ENCODE measurements around the gene ASPM.
"Not testable (repeated sequence)": the region's sequence is repeated elsewhere in the genome, so short reads cannot be mapped to it uniquely, and the experiment has no call there.

Gene ASPM

GRCh38 chr1:197101978-197102377, 44.5 kb downstream of the ASPM start:
- FAIRE-seq (peak; percentile 35), DNase-seq (ENCODE audit: insufficient read length, low spot score) (no peak)
- no peak for TF ChIP-seq CTCF (IDR thresholded peaks at IDR 0.05; ENCODE audit: insufficient read depth, missing control alignments)

GRCh38 chr1:197100677-197101076, 45.8 kb downstream of the ASPM start:
- no peak for TF ChIP-seq CTCF (IDR thresholded peaks at IDR 0.05; ENCODE audit: insufficient read depth, missing control alignments)
- DNase-seq (ENCODE audit: insufficient read length, low spot score) (no peak), FAIRE-seq (peak; percentile 16)

GRCh38 chr1:197099444-197099843, 47.0 kb downstream of the ASPM start:
- DNase-seq (ENCODE audit: insufficient read length, low spot score) (no peak), FAIRE-seq (peak; percentile 81)
- TF ChIP-seq CTCF (IDR thresholded peaks at IDR 0.05; ENCODE audit: insufficient read depth, missing control alignments): no peak

GRCh38 chr1:197096971-197097370, 49.5 kb downstream of the ASPM start:
- FAIRE-seq; DNase-seq (ENCODE audit: insufficient read length, low spot score): not testable (repeated sequence)

GRCh38 chr1:197096137-197096536, 50.3 kb downstream of the ASPM start:
- no peak for TF ChIP-seq CTCF (IDR thresholded peaks at IDR 0.05; ENCODE audit: insufficient read depth, missing control alignments)
- DNase-seq (ENCODE audit: insufficient read length, low spot score) (no peak), FAIRE-seq (no peak)

GRCh38 chr1:197093226-197093885, 53.1 kb downstream of the ASPM start:
- TF ChIP-seq CTCF (IDR thresholded peaks at IDR 0.05; ENCODE audit: insufficient read depth, missing control alignments): no peak
- DNase-seq (ENCODE audit: insufficient read length, low spot score) (no peak), FAIRE-seq (peak; percentile 86)

GRCh38 chr1:197092491-197093023, 53.9 kb downstream of the ASPM start:
- TF ChIP-seq CTCF (IDR thresholded peaks at IDR 0.05; ENCODE audit: insufficient read depth, missing control alignments): no peak
- FAIRE-seq: peak; percentile 35
- DNase-seq (ENCODE audit: insufficient read length, low spot score): no peak
